ENCODE data around the gene SLC6A11.

Gene SLC6A11

DNA sequence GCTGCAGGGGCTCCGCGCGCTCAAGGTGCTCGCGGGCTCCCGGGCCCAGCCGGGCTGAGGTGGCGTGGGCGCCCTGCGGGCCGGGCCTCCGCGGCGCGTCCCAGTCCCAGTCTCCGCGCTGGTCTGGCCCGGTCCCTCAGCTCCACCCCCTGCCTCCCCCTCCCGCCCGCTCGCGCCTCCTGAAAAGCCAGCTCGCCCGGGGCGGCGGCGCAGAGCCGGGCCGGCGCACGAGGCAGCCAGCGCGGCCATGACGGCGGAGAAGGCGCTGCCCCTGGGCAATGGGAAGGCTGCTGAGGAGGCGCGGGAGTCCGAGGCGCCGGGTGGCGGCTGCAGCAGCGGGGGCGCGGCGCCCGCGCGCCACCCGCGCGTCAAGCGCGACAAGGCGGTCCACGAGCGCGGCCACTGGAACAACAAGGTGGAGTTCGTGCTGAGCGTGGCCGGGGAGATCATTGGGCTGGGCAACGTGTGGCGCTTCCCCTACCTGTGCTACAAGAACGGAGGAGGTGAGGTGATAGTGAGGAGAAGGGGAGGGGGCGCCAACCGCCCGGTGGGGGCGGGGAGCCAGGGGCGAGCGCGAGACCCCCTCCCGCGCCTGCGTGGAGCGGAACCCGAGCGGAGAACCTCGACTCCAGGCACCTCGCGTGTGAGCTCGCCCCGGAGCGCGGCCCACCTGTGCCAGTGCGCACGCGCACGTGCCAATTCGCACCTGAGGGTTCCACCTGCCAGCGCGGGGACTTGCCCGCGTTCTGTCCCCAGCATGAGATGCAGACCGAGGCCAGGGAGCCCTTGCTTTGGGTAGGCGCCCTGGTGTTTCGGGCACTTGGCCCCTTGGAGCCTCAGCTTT lies at the start of gene SLC6A11:
TSS of gene SLC6A11 (plus strand) at position 210 of the 844 bp plus-strand sequence. CDS start at position 248, 38 bp downstream.
- no peak for DNase-seq

DNA sequence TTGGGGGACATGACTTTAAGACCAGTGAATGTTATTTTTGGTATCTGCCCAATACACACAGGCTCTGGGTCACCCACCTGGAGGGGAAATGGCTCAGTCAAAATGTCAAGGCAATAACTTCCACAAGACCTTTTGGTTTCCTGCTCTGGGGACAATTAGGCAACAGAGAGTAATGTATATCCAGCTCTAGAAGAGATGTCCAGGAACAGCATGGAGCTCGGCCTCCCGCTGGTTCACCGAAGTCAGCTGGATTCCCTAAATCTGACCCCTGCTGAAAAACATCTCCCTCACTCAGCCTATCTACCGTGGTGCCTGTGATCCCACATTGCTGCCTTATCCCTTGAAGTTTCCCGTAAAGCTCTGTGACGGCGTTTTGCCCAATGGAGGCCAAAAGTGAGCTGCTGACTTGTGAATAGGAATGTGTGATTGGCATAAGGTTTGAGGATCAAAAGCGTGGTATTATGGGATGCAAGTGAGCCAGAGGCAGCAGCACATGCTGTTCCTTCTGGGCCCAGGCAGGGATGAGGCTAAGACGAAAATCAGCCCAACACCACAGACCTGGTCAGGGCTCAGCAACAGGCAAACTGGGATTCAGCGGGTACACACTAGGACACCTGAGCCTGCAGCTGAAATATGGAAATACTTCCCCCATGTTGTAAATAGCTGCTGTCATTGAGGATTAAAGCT lies 47.2 kb upstream of the SLC6A11 start:
- no peak for DNase-seq

- no peak for DNase-seq
Observed at GRCh38 chr3:10770547-10770946, 45.5 kb upstream of the SLC6A11 start.

DNA sequence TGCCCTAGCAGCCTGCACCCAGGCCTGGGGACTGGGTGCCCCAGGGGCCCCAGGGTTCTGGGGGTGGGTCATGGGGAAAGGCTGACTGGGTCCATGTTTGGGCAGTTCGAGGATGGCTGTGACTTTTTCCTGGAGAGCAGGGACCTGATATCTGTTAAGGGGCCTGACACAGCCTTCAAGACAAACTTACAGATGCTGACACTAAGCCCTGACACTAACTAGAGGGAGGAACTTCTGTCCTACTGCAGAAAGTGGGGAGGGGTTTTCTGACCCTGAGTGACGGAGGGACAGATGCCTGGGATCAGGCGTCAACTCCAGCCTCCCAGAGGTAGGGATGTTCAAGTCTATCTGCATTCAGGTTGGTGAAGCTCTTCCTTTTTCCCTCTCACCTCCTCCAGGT lies 45.0 kb upstream of the SLC6A11 start:
- no peak for DNase-seq

DNA sequence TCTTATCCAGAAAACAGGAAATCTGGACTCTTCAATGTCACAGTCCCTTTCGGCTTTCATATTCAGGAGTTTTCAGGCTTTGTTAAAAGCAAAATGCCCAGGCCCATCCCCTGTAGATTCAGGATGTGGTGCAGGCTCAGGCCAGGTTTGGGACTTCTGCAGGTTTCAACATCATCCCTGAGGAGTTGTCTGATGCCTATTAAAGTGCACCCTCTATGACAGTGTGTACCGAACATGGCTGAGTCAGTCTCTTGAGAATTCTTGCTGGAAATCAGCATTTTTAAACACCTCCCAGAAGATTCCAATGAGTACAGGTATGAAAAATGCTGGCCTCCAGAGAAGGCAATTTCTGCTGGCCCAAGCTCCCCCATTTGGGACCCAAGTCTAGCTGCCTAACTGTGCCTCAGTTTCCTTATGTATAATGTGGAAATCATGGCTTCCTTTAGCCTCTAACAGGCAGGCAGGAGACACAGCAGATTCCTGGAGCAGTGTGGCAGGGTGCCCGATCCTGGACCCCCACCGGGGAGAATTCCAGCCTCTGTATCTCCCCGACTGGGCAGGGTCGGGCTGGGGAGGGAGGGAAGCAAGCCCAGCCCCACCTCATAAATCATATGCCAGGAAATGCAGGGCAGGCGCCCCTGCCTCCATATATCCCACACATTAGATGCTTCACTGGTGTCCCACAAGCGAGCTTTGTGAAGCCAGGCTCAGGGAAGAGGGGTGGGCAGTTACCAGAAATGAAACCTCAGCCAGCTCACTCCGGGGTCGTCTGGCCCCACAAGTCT lies 44.4 kb upstream of the SLC6A11 start:
- DNase-seq, result no peak

GRCh38 chr3:10772271-10773161 lies 43.5 kb upstream of the SLC6A11 start:
- no peak for DNase-seq

GRCh38 chr3:10774129-10774670 lies 41.8 kb upstream of the SLC6A11 start:
- DNase-seq, result no peak

DNA sequence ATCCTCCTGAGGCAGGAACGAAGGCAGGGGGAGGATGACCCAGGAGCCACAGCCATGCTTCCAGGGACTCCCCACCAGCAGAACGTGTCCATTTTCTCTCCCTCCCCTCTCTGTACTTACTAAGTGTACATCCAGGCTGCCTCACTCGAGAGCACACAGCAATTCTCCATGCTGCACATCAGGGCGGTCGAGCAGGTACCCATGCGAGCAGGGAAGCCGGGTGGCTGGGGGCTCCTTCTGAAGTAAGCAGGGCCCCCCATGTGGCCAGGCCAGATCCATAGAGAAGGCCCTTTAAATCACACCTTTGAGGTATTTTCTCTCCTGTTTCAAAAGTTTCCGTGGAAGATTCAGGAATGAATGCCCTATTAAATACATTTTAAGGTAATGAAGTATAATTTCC lies 41.2 kb upstream of the SLC6A11 start:
- no peak for DNase-seq

DNA sequence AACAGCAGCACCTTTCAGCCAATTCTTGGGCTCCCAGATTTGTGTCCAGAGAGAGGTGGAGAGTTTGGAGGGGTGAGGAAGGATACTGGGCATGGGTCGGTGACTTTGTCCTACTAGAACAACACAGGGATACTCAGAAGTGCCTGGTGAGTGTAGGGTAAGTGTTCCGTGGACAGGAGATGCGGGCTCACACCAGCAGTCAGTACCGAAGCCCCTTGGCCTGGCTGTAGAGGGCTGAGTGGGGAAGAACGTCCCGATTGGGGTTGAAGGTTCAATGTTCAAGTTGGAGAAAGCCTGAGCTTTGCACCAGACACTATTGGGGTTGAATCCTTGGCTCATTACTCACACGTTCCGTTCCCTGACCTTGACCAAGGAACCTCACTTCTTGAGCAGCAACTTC lies 40.8 kb upstream of the SLC6A11 start:
- DNase-seq, result no peak

DNA sequence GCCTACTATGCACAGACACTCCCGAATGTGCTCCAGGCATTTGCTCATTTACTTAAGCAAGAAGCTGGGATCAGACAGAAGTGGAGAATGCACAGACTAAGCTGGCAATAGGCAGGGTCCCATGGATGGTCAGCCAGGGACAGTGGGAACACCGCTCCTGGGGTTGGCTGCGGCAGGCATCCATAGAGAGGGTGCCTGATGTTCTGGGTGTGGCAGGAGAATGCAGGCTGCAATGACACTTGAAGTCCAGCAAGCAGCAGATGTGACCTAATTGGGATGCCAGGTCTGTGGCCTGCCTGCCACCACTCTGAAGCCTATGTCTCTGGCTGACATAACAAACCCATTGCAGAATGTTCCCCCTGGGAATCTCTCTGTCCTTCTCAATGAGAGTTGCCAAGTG lies 40.2 kb upstream of the SLC6A11 start:
- DNase-seq, result no peak

DNA sequence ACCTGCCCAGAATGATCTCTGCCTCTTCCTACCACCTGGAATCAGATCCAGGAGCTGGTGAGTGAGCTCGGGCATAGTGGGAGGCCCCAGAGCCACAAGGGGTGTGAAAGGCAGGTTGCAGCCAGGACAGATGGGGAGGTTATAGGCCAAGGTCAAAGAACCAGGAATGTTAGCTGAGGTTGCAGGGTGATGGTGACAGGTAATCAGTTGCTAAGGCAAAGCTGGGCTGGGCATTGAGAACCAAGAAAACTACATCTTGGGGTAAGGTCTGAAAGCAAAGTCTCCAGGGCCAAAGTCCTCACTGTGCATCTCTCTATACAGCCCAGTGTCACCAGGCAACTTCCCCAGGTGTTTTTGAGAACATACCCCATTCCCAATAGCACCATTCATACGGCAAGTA lies 38.4 kb upstream of the SLC6A11 start:
- DNase-seq, result no peak

DNA sequence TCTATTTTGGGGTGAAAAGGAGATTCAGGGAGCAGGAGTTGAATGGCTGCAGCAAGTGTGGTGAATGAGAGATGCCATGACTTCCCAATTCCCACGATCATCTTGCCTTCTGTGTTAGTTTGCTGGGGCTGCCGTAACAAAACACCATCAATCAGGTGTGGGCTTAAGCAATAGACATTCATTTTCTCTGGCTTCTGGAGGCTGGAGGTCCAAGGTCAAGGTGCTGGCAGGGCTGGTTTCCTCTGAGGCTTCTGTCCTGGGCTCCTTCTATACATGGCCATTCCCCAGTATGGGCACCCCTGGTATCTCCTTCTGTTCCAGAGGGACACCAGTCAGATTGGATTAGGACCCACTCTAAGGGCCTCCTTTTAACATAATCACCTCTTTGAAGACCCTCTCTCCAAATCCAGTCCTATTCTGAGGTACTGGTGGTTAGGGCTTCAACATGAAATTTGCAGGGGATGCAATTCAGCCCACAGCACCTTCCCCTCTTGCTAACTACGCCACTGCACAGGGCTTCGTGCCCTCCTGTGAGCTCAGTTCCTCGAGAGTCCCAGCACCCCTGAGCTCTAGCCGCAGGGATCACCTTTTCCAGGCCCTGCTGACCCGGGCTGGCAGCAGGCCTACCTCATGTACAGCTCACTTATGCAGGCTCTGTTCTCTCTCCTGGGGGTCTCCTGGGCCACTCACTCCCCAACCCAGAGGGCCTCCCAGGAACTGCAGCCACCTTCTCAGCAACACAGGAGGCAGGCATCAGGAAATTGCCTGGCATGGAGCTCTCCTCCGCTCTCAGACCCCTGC lies 37.3 kb upstream of the SLC6A11 start:
- no peak for DNase-seq

DNA sequence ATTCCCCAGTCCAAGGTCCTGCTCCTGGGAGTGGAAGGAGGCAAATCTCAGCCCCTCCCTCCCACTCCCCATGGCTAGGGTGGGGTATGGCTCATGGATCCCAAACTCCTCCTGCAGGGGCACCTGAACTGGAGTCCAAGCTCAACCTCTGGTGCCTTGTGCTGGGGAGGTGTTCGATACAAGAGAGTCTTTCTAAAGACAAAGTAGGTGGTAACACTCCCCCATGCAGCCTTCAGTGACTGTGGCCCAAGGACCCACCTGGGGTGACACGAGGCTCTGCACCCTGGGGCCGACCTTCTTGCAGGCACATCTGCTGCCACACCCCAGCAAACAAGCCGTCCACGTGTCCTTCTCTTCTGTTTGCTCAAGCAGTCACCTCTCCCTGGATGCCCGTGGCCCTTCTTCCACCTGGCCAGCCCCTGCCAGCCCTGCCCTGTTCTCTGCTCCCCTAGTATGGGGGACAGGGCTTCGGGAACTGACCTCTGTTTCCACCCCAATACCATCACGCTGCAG lies 36.7 kb upstream of the SLC6A11 start:
- DNase-seq, result no peak

GRCh38 chr3:10780243-10780642 lies 35.8 kb upstream of the SLC6A11 start:
- DNase-seq, result no peak

- DNase-seq, result no peak
Observed at GRCh38 chr3:10780922-10781321, 35.1 kb upstream of the SLC6A11 start.

GRCh38 chr3:10781981-10782380 lies 34.0 kb upstream of the SLC6A11 start:
- DNase-seq, result no peak

GRCh38 chr3:10783360-10784351 lies 32.4 kb upstream of the SLC6A11 start:
- no peak for DNase-seq

GRCh38 chr3:10786640-10787039 lies 29.4 kb upstream of the SLC6A11 start:
- no peak for DNase-seq

DNA sequence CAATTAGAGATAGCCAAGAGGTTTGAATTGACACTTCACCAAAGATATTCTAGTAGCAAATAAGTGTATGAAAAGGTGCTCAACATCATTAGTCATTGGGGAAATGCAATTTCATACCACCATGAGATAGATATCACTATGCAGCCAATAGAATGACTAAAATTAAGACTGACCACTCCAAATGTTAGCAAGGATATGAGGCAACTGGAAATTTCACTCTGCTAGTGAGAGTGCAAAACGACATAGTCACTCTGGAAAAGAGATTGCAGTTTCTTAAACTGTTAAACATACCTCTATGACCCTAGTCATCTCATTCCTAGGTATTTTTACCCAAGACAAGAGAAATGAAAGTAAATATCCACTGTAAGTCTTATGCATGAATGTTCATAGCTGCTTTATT lies 27.6 kb upstream of the SLC6A11 start:
- DNase-seq, result no peak

- no peak for DNase-seq
Observed at GRCh38 chr3:10790713-10791112, 25.3 kb upstream of the SLC6A11 start.
